ENCODE measurements around the gene ALG13.
"Not testable (repeated sequence)": the region's sequence is repeated elsewhere in the genome, so short reads cannot be mapped to it uniquely, and the experiment has no call there.

The ALG13 gene

DNA sequence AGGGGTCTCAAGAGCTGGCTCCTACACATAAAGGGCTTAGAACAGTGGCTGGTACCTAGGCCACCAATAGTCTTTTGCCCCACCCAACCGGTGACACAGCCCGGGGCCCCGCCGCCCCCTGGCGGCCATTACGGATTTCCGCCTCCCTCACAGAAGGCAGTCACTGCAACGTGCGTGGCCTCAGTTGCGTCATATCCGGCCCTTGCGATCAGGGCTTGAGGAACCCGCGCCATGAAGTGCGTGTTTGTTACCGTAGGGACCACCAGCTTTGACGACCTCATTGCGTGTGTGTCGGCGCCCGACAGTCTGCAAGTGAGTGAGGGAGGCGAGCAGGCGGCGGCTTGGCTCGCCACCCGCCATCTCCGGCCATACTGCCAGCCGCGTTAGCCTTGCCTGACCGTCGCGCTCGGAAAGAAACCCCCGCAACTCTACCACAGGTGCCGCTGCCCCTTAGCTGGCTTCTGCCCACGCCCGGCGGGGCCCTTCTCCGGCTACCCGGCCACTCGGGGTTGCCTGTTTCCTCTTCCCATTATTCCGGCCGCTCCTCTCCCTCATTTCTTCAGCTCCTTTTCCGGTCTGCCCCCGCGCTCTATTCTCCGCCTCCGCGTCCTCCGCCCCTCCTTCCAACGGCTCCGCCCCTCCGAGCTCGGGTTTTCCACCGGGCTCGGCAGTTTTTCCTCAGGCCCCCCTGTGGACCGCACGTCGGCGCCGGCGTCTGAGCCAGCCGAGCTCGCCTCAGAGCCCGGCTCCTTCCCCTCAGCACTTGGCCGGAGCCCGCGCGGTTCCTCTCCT, at the start of gene ALG13:
Gene ALG13 (plus strand): TSS at position 183 of the 792 bp plus-strand sequence. CDS start 49 bp downstream, at position 232.
- FAIRE-seq, result peak; percentile 87
- TF ChIP-seq POLR2A (IDR thresholded peaks at IDR 0.05; ENCODE audit: low read depth, low read length), result peak; percentile 83
- peak; percentile 61 for DNase-seq (ENCODE audit: insufficient read length, low spot score)

DNA sequence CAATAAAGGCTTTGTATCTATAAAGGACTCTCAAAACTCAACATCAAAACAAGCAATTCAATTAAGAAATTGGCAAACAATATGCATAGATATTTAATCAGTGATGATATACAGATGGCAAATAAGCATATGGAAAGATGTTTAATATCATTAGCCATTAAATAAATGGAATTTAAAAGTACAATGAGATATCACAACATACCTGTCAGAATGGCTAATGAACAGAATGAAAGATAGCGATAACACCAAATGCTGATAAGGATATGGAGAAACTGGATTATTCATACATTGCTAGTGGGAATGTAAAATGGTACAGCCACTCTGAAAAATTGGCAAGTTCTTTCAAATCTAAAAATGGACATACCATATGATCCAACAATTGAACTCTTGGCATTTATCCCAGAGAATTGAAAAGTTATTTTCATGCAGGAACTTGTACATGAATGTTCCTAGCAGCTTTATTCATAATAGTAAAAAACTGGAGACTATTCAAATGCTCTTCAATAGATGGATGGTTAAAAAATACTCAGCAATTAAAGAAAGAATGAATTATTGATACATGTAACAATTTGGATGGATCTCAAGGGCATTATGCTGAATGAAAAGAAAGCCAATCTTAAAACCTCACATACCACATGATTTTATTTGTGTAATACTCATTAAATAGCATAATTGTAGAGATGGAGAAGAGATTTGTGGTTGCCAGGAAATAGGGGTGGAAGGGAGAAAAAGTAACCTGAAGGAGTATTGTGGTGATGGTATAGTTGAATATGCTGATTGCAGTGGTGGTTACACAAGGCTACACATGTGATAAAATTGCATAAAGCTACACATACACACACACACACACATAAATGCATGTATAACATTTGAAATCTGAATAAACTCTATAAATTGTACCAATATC, 45.9 kb upstream of the ALG13 start:
- FAIRE-seq, result no peak
- DNase-seq (ENCODE audit: insufficient read length, low spot score), result no peak
- no peak for TF ChIP-seq POLR2A (IDR thresholded peaks at IDR 0.05; ENCODE audit: low read depth, low read length)

DNA sequence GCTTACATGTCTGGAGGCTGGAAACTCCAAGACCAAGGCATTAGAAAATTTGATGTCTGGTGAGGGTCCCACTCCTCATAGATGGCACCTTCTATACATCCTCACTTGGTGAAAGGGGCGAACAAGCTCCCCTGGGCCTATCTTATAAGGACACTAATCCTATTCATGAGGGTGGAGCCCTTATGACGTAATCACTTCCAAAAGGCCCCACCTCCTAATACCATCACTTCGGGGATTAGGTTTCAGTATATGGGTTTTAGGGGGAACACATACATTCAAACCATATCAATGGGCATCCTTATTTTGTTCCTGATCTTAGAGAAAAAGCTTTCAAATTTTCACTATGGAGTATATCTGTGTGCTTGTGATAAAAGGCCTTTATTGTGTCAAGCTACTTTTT, 39.0 kb upstream of the ALG13 start:
- DNase-seq (ENCODE audit: insufficient read length, low spot score) (no peak), FAIRE-seq (no peak)
- TF ChIP-seq POLR2A (IDR thresholded peaks at IDR 0.05; ENCODE audit: low read depth, low read length), result no peak

DNA sequence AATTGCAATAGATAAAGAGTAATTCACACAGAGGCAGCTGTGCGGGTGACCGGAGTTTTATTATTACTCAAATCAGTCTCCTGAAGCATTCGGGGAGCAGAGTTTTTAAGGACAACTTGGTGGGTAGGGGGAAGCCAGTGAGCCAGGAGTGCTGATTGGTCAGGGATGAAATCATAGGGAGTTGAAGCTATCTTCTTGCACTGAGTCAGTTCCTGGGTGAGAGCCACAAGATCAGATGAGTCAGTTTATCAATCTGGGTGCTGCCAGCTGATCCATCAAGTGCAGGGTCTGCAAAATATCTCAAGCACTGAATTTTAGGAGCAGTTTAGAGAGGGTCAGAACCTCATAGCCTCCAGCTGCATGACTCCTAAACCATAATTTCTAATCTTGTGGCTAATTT, 35.8 kb upstream of the ALG13 start:
- not testable (repeated sequence) for DNase-seq (ENCODE audit: insufficient read length, low spot score); FAIRE-seq

DNA sequence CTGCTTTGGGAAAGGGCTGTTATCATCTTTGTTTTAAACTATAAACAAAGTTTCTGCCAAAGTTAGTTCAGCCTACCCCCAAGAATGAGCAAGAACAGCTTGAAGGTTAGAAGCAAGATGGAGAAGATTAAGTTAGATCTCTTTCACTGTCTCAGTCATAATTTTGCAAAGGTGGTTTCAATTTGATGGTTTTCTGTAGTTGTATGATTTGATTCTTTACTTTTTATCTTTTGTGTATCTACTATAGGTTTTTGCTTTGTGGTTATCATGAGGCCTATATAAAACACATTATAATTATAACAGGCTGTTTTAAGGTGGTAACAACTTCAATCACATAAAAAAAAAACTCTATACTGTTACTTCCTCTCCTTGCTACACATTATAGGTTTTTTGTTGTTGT, 35.4 kb upstream of the ALG13 start:
- no peak for TF ChIP-seq POLR2A (IDR thresholded peaks at IDR 0.05; ENCODE audit: low read depth, low read length)
- no peak for FAIRE-seq
- DNase-seq (ENCODE audit: insufficient read length, low spot score), result no peak

DNA sequence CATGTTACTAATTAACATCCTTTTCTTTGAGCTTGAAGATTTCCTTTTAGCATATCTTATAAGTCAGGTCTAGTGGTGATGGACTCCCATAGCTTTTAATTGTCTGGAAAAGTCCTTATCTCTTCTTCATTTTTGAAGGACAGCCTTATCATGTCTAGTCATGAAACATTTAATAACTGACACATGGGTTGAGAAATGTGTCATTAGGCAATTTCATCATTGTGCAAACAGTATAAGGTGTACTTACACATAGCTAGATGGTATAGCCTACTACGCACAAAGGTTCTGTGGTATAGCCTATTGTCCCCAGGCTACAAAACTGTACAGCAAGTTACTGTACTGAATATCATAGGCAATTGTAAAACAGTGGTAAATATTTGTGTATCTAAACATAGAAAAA, 34.5 kb upstream of the ALG13 start:
- DNase-seq (ENCODE audit: insufficient read length, low spot score), result no peak
- no peak for FAIRE-seq
- TF ChIP-seq POLR2A (IDR thresholded peaks at IDR 0.05; ENCODE audit: low read depth, low read length), result no peak

DNA sequence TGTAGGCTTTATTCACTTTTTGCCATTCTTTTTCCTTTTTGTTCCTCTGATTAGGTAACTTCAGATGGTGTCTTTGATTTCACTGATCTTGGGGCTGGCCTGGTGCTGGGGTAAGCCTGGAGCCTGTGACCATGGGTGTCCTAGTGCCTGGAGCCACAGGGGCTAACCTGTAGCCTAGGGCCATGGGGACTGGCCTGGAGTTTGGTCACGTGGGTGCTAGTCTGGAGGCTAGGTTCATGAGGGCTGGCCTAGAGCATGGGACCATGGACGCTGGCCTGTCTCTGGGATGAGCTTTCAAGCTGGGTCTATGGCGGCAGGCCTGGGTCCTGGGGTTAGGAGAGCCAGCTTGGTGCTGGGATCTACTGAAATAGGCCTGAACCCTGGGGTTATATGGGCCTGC, 32.2 kb upstream of the ALG13 start:
- no peak for DNase-seq (ENCODE audit: insufficient read length, low spot score)
- FAIRE-seq, result no peak
- no peak for TF ChIP-seq POLR2A (IDR thresholded peaks at IDR 0.05; ENCODE audit: low read depth, low read length)

DNA sequence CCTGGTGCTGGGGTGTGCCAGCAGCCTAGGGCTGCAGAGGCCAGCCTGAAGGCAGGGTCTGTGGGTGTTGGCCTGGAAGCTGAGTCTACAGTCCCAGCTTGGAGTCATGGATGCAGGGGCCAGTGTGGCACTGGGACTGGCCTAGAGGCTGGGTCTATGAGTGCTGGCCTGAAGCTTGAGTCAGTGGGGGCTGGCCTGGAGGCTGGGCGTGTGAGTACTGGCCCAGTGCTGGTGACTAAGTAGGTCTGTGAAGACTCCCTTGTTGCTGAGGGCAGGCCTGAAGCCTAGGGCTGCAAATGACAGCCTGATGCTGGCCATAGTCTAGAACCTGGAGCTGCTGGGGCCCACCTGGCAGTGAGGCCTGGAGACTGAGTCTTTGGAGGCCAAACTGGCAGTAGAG, 31.3 kb upstream of the ALG13 start:
- no peak for TF ChIP-seq POLR2A (IDR thresholded peaks at IDR 0.05; ENCODE audit: low read depth, low read length)
- FAIRE-seq (no peak), DNase-seq (ENCODE audit: insufficient read length, low spot score) (no peak)

DNA sequence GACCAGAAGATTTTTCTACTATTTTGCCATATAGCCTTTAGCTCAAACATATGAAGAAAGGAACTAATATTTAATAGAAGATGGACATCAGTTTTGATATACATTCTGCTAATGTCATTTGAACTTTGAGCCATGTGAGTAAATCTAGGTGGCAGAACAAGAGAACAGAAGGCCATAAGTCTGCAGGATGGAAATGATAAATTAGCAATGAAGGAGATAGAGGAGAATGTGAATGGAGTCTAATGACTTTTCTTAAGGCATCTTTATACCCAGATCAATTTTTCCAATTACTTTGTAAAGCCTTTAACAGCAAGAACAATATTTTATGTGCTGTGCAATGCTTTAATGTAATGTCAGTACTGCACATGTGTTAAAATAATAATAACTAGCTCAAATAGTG, 30.1 kb upstream of the ALG13 start:
- TF ChIP-seq POLR2A (IDR thresholded peaks at IDR 0.05; ENCODE audit: low read depth, low read length), result no peak
- no peak for FAIRE-seq

DNA sequence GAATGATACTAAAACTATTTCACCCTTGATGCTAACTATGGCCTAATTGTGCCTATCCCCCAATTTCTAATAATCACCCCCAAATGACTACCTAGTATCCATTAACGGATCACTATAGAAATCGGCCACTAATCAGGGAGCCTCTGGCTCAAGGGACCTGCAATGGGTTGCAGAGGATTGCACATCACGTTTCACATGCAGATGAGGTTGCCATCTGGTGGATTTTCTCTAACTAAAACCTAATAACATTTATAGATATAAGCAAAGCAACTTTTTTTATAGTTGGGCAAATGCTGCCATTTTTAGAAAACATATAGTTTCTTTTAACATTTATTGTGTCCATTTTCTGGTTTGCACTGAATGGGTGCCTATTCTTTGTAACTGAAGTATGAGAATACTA, 28.3 kb upstream of the ALG13 start:
- DNase-seq (ENCODE audit: insufficient read length, low spot score), result no peak
- FAIRE-seq, result no peak
- no peak for TF ChIP-seq POLR2A (IDR thresholded peaks at IDR 0.05; ENCODE audit: low read depth, low read length)

More for the DNA sequence above, 30.1 kb upstream of the ALG13 start:
- DNase-seq (ENCODE audit: insufficient read length, low spot score), result no peak

DNA sequence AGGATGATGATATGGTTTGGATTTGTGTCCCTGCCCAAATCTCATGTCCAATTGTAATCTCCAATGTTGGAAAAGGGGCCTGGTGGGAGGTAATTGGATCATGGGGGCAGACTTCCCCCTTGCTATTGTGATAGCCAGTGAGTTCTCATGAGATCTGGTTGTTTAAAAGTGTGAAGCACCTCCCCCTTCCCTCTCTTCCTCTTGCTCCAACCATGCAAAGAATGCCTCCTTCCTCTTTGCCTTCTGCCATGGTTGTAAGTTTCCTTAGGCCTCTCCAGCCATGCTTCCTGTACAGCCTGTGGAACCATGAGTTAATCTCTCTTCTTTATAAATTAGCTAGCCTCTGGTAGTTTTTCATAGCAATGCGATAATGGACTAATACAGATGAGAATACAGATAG, 19.7 kb upstream of the ALG13 start:
- no peak for FAIRE-seq
- no peak for DNase-seq (ENCODE audit: insufficient read length, low spot score)
- TF ChIP-seq POLR2A (IDR thresholded peaks at IDR 0.05; ENCODE audit: low read depth, low read length), result no peak

DNA sequence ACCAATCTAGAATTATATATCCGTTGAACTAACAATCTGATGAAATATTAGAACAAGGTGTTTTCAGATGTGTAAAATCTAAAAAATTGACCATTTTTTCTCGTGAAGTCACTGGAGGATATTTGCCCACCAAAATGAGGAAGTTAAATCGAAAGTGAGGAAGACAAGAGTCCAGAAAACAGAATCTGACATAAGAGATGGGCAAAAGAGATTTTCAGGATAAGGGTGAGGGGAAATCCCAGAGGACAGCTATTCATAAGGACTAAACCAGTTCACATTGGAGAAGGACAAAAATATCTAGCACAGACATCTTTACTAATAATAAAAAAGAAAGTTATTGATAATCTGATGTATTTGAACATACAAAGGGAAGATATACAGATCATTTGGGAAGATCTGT, 18.7 kb upstream of the ALG13 start:
- DNase-seq (ENCODE audit: insufficient read length, low spot score), result no peak
- TF ChIP-seq POLR2A (IDR thresholded peaks at IDR 0.05; ENCODE audit: low read depth, low read length), result no peak
- no peak for FAIRE-seq

DNA sequence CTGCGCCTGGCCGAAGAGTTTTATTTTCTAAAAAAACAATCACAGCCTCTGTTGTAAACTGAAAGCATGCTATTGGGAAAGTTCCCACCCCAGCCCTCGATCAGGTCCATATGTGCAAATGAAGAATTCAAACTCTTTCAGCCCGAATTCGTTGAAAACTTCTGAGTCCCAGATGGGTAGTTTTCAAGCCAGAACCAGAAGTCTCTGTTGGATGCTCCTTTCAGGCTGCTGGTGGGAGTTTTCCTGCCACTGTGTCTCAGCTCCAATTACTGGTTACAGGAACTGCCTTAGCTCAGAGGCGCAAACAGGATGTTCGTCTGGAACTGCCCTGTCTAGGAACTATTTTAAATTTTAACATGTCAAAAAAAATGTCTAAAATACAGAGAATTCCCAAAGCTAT, 9.3 kb upstream of the ALG13 start:
- no peak for TF ChIP-seq POLR2A (IDR thresholded peaks at IDR 0.05; ENCODE audit: low read depth, low read length)
- DNase-seq (ENCODE audit: insufficient read length, low spot score) (no peak), FAIRE-seq (no peak)

DNA sequence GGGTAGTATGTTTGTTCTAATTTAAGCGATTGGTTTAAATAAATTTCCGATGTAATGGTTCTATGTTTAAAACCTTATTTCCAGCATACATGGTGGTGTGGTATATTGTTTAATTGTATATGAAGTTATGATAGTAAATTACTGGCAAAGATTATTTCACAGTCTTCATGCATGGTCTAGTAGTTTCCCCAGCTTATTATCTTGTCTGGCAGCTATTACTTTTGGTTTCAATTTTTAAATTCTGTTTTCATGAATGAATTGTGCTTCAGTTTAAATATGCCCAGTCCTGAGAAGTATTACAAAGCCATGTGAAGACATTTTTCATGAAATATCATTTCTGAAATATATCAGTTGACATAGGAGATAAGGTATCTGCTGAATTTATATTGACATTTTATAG, 6.3 kb downstream of the ALG13 start:
- FAIRE-seq (no peak), DNase-seq (ENCODE audit: insufficient read length, low spot score) (no peak)
- no peak for TF ChIP-seq POLR2A (IDR thresholded peaks at IDR 0.05; ENCODE audit: low read depth, low read length)

Data from H54 (cell line).